Esophagus muscularis mucosa (tissue), 4 donors: ENCODE data around the gene ADGRA1. TPM values are rescaled to one million over a fixed set of nuclear protein-coding genes. Genes with fewer than 3 reads are reported as not detected.

Source experiments
- DNase-seq: peaks from one replicate; pipeline ENCODE4 v3.0.0-alpha.2; 2017; ENCODE audit errors: extremely low spot score
- H3K27ac ChIP-seq, 4 donors: fragments of 200-600 bp; sonication (generic); replicated peaks in 1 of 4; 1 replicate in 3 of 4; 2 replicates in 1 of 4; pipeline ENCODE4 v1.5.1; 2016 to 2019; ENCODE audit warnings: mild to moderate bottlenecking in 1 of 4
- H3K27me3 ChIP-seq, 4 donors: fragments of 200-600 bp; sonication (generic); one replicate each; pipeline versions ENCODE4 v1.5.1 to v1.6.0; 2016 to 2019
- H3K36me3 ChIP-seq, 4 donors: fragments of 200-600 bp; sonication (generic); one replicate each; pipeline ENCODE4 v1.5.1; 2016 to 2019
- H3K4me1 ChIP-seq, 4 donors: fragments of 200-600 bp; sonication (generic); one replicate each; pipeline ENCODE4 v1.5.1; 2016 to 2019
- H3K4me3 ChIP-seq, 4 donors: fragments of 200-600 bp; sonication (generic); 1 replicate in 2 of 4; 2 replicates in 2 of 4; pipeline ENCODE4 v1.5.1; 2016 to 2019; ENCODE audit warnings: mild to moderate bottlenecking in 4 of 4, moderate library complexity in 1 of 4
- H3K9me3 ChIP-seq, 4 donors: fragments of 200-600 bp; sonication (generic); 1 replicate in 3 of 4; 2 replicates in 1 of 4; pipeline ENCODE4 v1.5.1; 2016 to 2019
- CTCF ChIP-seq, 3 experiments: fragments of 200-600 bp in 2 of 3; fragments of 450-650 bp in 1 of 3; sonication (generic) in 2 of 3; IDR thresholded peaks; one replicate each; pipeline ENCODE4 v1.5.1; 2017 to 2019; ENCODE audit warnings: antibody characterized with exemption in 3 of 3, mild to moderate bottlenecking in 2 of 3, moderate library complexity in 1 of 3
- EP300 ChIP-seq: sonication (generic); formaldehyde crosslinking; IDR thresholded peaks from one replicate; pipeline ENCODE4 v1.6.1; 2017; ENCODE audit warnings: antibody characterized with exemption
- POLR2A ChIP-seq: fragments of 450-650 bp; IDR thresholded peaks from one replicate; pipeline ENCODE4 v1.6.1; 2017; ENCODE audit warnings: antibody characterized with exemption, moderate library complexity, mild to moderate bottlenecking, low read depth
- POLR2AphosphoS5 ChIP-seq, 2 donors: sonication (generic); formaldehyde crosslinking; IDR thresholded peaks; one replicate each; pipeline ENCODE4 v1.6.1; 2017; ENCODE audit warnings: antibody characterized with exemption in 2 of 2
- WGBS: methylation state at CpG from one replicate; pipeline ENCODE4 v1.1.5; 2018; 5-methylcytosine and 5-hydroxymethylcytosine counted together
- intact Hi-C: fragments of 100-400 bp; cut with DNase I; formaldehyde crosslinking; loops from one replicate; pipeline ENCODE4 v1.15.1; 2023
- total RNA-seq, 4 donors: library from RNA; depleted of rRNA; stranded (reverse); fragments of >200 nt; gene quantifications; one replicate each; pipeline versions ENCODE4 v1.1.0 to v1.2.1, GENCODE V29; 2016

ADGRA1 gene
- total RNA-seq, 4 donors from 2014 or later = under 0.01 to 0.06 TPM; not detected in 2

- no peak overlapping the region for H3K27ac ChIP-seq
- H3K4me1 ChIP-seq = no peaks in the 10 kb centered on the region
- no peaks in the 10 kb centered on the region for H3K9me3 ChIP-seq
- DNase-seq = no peak
- TF ChIP-seq POLR2AphosphoS5 (IDR thresholded peaks at IDR 0.05) (no peak), POLR2A (no peak), EP300 (no peak), CTCF (IDR thresholded peaks at IDR 0.05) (no peak)
- no peaks in the 10 kb centered on the region for H3K36me3 ChIP-seq
- WGBS = 75% methylated on average over 23 of the region's 30 CpGs
- no peak overlapping the region for H3K4me3 ChIP-seq
- intact Hi-C loops = no loop called here
- H3K27me3 ChIP-seq = peaks cover 0 to 72% (median 0%) of the 10 kb centered on the region in 4 donors
Observed at GRCh38 chr10:133076274-133077038, 11.3 kb upstream of the ADGRA1 start.

GRCh38 chr10:133079836-133080682, 7.7 kb upstream of the ADGRA1 start:
- no peak for DNase-seq
- 60% methylated on average over 38 of the region's 39 CpGs for WGBS
- H3K27me3 ChIP-seq = peaks cover 0 to 76% (median 5%) of the 10 kb centered on the region in 4 donors
- no peak for TF ChIP-seq POLR2A
- TF ChIP-seq POLR2AphosphoS5 (IDR thresholded peaks at IDR 0.05) = no peak
- TF ChIP-seq EP300 = no peak
- TF ChIP-seq CTCF (IDR thresholded peaks at IDR 0.05) = no peak
- no peak overlapping the region for H3K4me3 ChIP-seq
- H3K36me3 ChIP-seq = no peaks in the 10 kb centered on the region
- H3K27ac ChIP-seq = no peak overlapping the region
- no peaks in the 10 kb centered on the region for H3K9me3 ChIP-seq
- H3K4me1 ChIP-seq = no peaks in the 10 kb centered on the region
- intact Hi-C loops = no loop called here

GRCh38 chr10:133080683-133081040, 7.1 kb upstream of the ADGRA1 start:
- no peak overlapping the region for H3K27ac ChIP-seq
- WGBS = 84% methylated on average over 6 of the region's 7 CpGs
- DNase-seq = no peak
- H3K9me3 ChIP-seq = no peaks in the 10 kb centered on the region
- no peaks in the 10 kb centered on the region for H3K4me1 ChIP-seq
- H3K27me3 ChIP-seq = peaks cover 0 to 76% (median 8%) of the 10 kb centered on the region in 4 donors
- intact Hi-C loops = no loop called here
- TF ChIP-seq POLR2A = no peak
- TF ChIP-seq EP300 = no peak
- TF ChIP-seq POLR2AphosphoS5 (IDR thresholded peaks at IDR 0.05) = no peak
- TF ChIP-seq CTCF (IDR thresholded peaks at IDR 0.05) = no peak
- H3K36me3 ChIP-seq = no peaks in the 10 kb centered on the region
- H3K4me3 ChIP-seq = no peak overlapping the region

- TF ChIP-seq CTCF (IDR thresholded peaks at IDR 0.05) = no peak
- TF ChIP-seq POLR2AphosphoS5 (IDR thresholded peaks at IDR 0.05) = no peak
- TF ChIP-seq POLR2A = no peak
- TF ChIP-seq EP300 = no peak
- DNase-seq = no peak
- intact Hi-C loops = no loop called here
- Histone ChIP-seq H3K27ac (no peak overlapping the region), H3K4me1 (no peaks in the 10 kb centered on the region), H3K9me3 (no peaks in the 10 kb centered on the region), H3K4me3 (no peak overlapping the region), H3K27me3 (peaks cover 0 to 76% (median 17%) of the 10 kb centered on the region in 4 donors), H3K36me3 (no peaks in the 10 kb centered on the region)
- WGBS = 100% methylated on average over 2 of the region's 16 CpGs
Observed at GRCh38 chr10:133081636-133082035, 6.1 kb upstream of the ADGRA1 start.
